CD8-positive, alpha-beta memory T cell (primary cell): Measurements from ENCODE around the gene WDR26. TPM values are rescaled to one million over a fixed set of nuclear protein-coding genes. Genes with fewer than 3 reads are reported as not detected.

Experiments
- CTCF ChIA-PET: fragments of 350-600 bp; sonication (Branson Sonifier 250); formaldehyde crosslinking; loops from one replicate; lab custom pipeline; 2021; ENCODE audit warnings: antibody characterized with exemption; lab: Charles Lee
- POLR2A ChIA-PET: fragments of 350-600 bp; sonication (Branson Sonifier 250); formaldehyde crosslinking; loops from one replicate; lab custom pipeline; 2021; ENCODE audit warnings: antibody characterized with exemption; lab: Charles Lee
- DNase-seq, 5 donors: peaks; one replicate each; pipeline versions ENCODE4 v3.0.0 to v3.0.0-alpha.2; 2020 to 2022; ENCODE audit warnings: mixed read lengths in 1 of 5
- H3K27ac ChIP-seq: one replicate; pipeline ENCODE4 v1.7.0; 2013; ENCODE audit warnings: low read depth, mild to moderate bottlenecking, low read length, moderate library complexity
- H3K27me3 ChIP-seq: 2 replicates; pipeline ENCODE4 v1.7.0; 2013; ENCODE audit warnings: low read length, mild to moderate bottlenecking; ENCODE audit not compliant: insufficient read depth, poor library complexity, severe bottlenecking
- H3K36me3 ChIP-seq: 2 replicates; pipeline ENCODE4 v1.7.0; 2013; ENCODE audit warnings: mild to moderate bottlenecking, low read length, moderate library complexity; ENCODE audit not compliant: insufficient read depth
- H3K4me1 ChIP-seq: 2 replicates; pipeline ENCODE4 v1.7.0; 2013; ENCODE audit warnings: mild to moderate bottlenecking, low read length, moderate library complexity; ENCODE audit not compliant: insufficient read depth
- H3K4me3 ChIP-seq: 2 replicates; pipeline ENCODE4 v1.7.0; 2013; ENCODE audit warnings: mild to moderate bottlenecking, low read length
- H3K9me3 ChIP-seq: 2 replicates; pipeline ENCODE4 v1.7.0; 2013; ENCODE audit warnings: mild to moderate bottlenecking, low read length
- H3K27ac Mint-ChIP-seq, 8 donors: one replicate each; pipeline ENCODE4 v1.8.0; 2020 to 2021; ENCODE audit warnings: mixed read lengths in 8 of 8, mild to moderate bottlenecking in 6 of 8, inconsistent platforms in 3 of 8, moderate library complexity in 3 of 8
- H3K27me3 Mint-ChIP-seq, 2 donors: one replicate each; pipeline ENCODE4 v1.8.0; 2020 to 2021; ENCODE audit warnings: mixed read lengths in 2 of 2, mild to moderate bottlenecking in 1 of 2, moderate library complexity in 1 of 2
- H3K36me3 Mint-ChIP-seq, 3 donors: one replicate each; pipeline ENCODE4 v1.8.0; 2020 to 2021; ENCODE audit warnings: mixed read lengths in 3 of 3, inconsistent platforms in 1 of 3, mild to moderate bottlenecking in 1 of 3
- H3K4me1 Mint-ChIP-seq, 3 donors: one replicate each; pipeline ENCODE4 v1.8.0; 2020 to 2021; ENCODE audit warnings: mixed read lengths in 3 of 3, inconsistent platforms in 1 of 3, mild to moderate bottlenecking in 1 of 3
- H3K4me3 Mint-ChIP-seq, 7 donors: one replicate each; pipeline ENCODE4 v1.8.0; 2020 to 2021; ENCODE audit warnings: mixed read lengths in 7 of 7, mild to moderate bottlenecking in 6 of 7, moderate library complexity in 4 of 7, inconsistent platforms in 2 of 7
- H3K9me3 Mint-ChIP-seq, 5 donors: one replicate each; pipeline ENCODE4 v1.8.0; 2020 to 2022; ENCODE audit warnings: mixed read lengths in 5 of 5, mild to moderate bottlenecking in 3 of 5, moderate library complexity in 2 of 5, inconsistent platforms in 1 of 5
- polyA plus RNA-seq: library from polyadenylated mRNA; unstranded; fragments of 300-500 nt; fragmentation: Illumina TruSeq; gene quantifications from one replicate; pipeline ENCODE4 v1.2.3, GENCODE V29; 2021
- total RNA-seq, 2 experiments: library from RNA; stranded (reverse); gene quantifications; one replicate each; pipeline ENCODE4 v1.2.3, GENCODE V29; 2021

WDR26 gene
- total and polyA plus RNA-seq, 3 experiments from 2014 or later: 5.6 to 66.1 (median 65.8) TPM

GRCh38 chr1:224392411-224393249 is 42.0 kb downstream of the WDR26 start:
- Histone ChIP-seq H3K36me3 (peaks cover 6% of the 10 kb centered on the region), H3K4me3 (no peak overlapping the region), H3K9me3 (no peaks in the 10 kb centered on the region), H3K4me1 (peaks cover 7% of the 10 kb centered on the region), H3K27ac (no peak overlapping the region), H3K27me3 (no peaks in the 10 kb centered on the region)
- H3K27ac Mint-ChIP-seq: peak overlapping the region in 6 of 8 donors; percentile 7 to 82 (median 46)
- ChIA-PET CTCF (no interaction called here), POLR2A (no interaction called here)
- peaks cover 25 to 54% (median 27%) of the 10 kb centered on the region in 3 donors for H3K4me1 Mint-ChIP-seq
- H3K36me3 Mint-ChIP-seq: peaks cover 7 to 94% (median 36%) of the 10 kb centered on the region in 3 donors
- no peaks in the 10 kb centered on the region for H3K27me3 Mint-ChIP-seq
- no peaks in the 10 kb centered on the region for H3K9me3 Mint-ChIP-seq
- no peak overlapping the region for H3K4me3 Mint-ChIP-seq
- no peak for DNase-seq

- Histone ChIP-seq H3K4me3 (no peak overlapping the region), H3K9me3 (no peaks in the 10 kb centered on the region), H3K27ac (no peak overlapping the region), H3K4me1 (peaks cover 24% of the 10 kb centered on the region), H3K27me3 (no peaks in the 10 kb centered on the region), H3K36me3 (peaks cover 6% of the 10 kb centered on the region)
- no peak overlapping the region for H3K4me3 Mint-ChIP-seq
- DNase-seq: no peak
- peaks cover 28 to 54% (median 34%) of the 10 kb centered on the region in 3 donors for H3K4me1 Mint-ChIP-seq
- CTCF ChIA-PET: no interaction called here
- POLR2A ChIA-PET: interaction anchor here (0.7 kb wide), 1 partner anchor 216 kb away, joined by 6 read pairs; no protein-coding TSS in a partner anchor
- H3K27me3 Mint-ChIP-seq: no peaks in the 10 kb centered on the region
- peaks cover 7 to 89% (median 19%) of the 10 kb centered on the region in 3 donors for H3K36me3 Mint-ChIP-seq
- peak overlapping the region in 4 of 8 donors; percentile 9 to 51 (median 37) for H3K27ac Mint-ChIP-seq
- H3K9me3 Mint-ChIP-seq: no peaks in the 10 kb centered on the region
These were observed 44.1 kb downstream of the WDR26 start for GRCh38 chr1:224390517-224390916.

- Mint-ChIP-seq H3K9me3 (no peaks in the 10 kb centered on the region), H3K4me1 (peaks cover 35 to 52% (median 48%) of the 10 kb centered on the region in 3 donors), H3K4me3 (peak overlapping the region in 2 of 7 donors; percentile 43 to 63), H3K27ac (peak overlapping the region in 7 of 8 donors; percentile 6 to 93 (median 79)), H3K27me3 (no peaks in the 10 kb centered on the region), H3K36me3 (peaks cover 7 to 75% (median 18%) of the 10 kb centered on the region in 3 donors)
- no peak overlapping the region for H3K4me3 ChIP-seq
- H3K27me3 ChIP-seq: no peaks in the 10 kb centered on the region
- DNase-seq: no peak
- H3K36me3 ChIP-seq: peaks cover 6% of the 10 kb centered on the region
- H3K9me3 ChIP-seq: no peaks in the 10 kb centered on the region
- H3K4me1 ChIP-seq: peaks cover 30% of the 10 kb centered on the region
- ChIA-PET POLR2A (no interaction called here), CTCF (interaction anchor here (1.4 kb wide), 1 partner anchor 17 kb away, joined by 3 read pairs; no protein-coding TSS in a partner anchor)
- peak overlapping the region; percentile 25 for H3K27ac ChIP-seq
These were observed 46.7 kb downstream of the WDR26 start for GRCh38 chr1:224387943-224388342.

- H3K9me3 ChIP-seq: no peaks in the 10 kb centered on the region
- peak overlapping the region; percentile 25 for H3K27ac ChIP-seq
- no peaks in the 10 kb centered on the region for H3K9me3 Mint-ChIP-seq
- H3K4me1 Mint-ChIP-seq: peaks cover 37 to 53% (median 52%) of the 10 kb centered on the region in 3 donors
- CTCF ChIA-PET: interaction anchor here (0.9 to 1.4 kb wide), 2 partner anchors 15 to 17 kb away, joined by 3 read pairs; no protein-coding TSS in a partner anchor
- peaks cover 36% of the 10 kb centered on the region for H3K4me1 ChIP-seq
- H3K4me3 Mint-ChIP-seq: peak overlapping the region in 4 of 7 donors; percentile 15 to 35 (median 30)
- peaks cover 2 to 70% (median 13%) of the 10 kb centered on the region in 3 donors for H3K36me3 Mint-ChIP-seq
- H3K4me3 ChIP-seq: no peak overlapping the region
- peak overlapping the region; percentile 29 to 93 (median 74) for H3K27ac Mint-ChIP-seq
- DNase-seq: peak in 2 of 5 donors; percentile 38 to 59
- POLR2A ChIA-PET: no interaction called here
- no peaks in the 10 kb centered on the region for H3K27me3 Mint-ChIP-seq
- peaks cover 6% of the 10 kb centered on the region for H3K36me3 ChIP-seq
- H3K27me3 ChIP-seq: no peaks in the 10 kb centered on the region
These were observed 47.2 kb downstream of the WDR26 start for GRCh38 chr1:224387302-224387912.

- no peaks in the 10 kb centered on the region for H3K9me3 ChIP-seq
- Mint-ChIP-seq H3K4me1 (peaks cover 72 to 85% (median 81%) of the 10 kb centered on the region in 3 donors), H3K27me3 (no peaks in the 10 kb centered on the region), H3K36me3 (peaks cover 0 to 36% (median 6%) of the 10 kb centered on the region in 3 donors), H3K9me3 (no peaks in the 10 kb centered on the region), H3K27ac (peak overlapping the region in 2 of 8 donors; percentile 20 to 63), H3K4me3 (no peak overlapping the region)
- H3K4me3 ChIP-seq: no peak overlapping the region
- no peaks in the 10 kb centered on the region for H3K27me3 ChIP-seq
- no peak for DNase-seq
- no peak overlapping the region for H3K27ac ChIP-seq
- ChIA-PET POLR2A (interaction anchor here (1.1 kb wide), 1 partner anchor 52 kb away, joined by 4 read pairs; the partner anchor contains the start of gene WDR26), CTCF (interaction anchor here (6.3 kb wide), 1 partner anchor 75 kb away, joined by 23 read pairs; no protein-coding TSS in a partner anchor)
- peaks cover 73% of the 10 kb centered on the region for H3K4me1 ChIP-seq
- no peaks in the 10 kb centered on the region for H3K36me3 ChIP-seq
These were observed 51.4 kb downstream of the WDR26 start for GRCh38 chr1:224383218-224383617.

DNA sequence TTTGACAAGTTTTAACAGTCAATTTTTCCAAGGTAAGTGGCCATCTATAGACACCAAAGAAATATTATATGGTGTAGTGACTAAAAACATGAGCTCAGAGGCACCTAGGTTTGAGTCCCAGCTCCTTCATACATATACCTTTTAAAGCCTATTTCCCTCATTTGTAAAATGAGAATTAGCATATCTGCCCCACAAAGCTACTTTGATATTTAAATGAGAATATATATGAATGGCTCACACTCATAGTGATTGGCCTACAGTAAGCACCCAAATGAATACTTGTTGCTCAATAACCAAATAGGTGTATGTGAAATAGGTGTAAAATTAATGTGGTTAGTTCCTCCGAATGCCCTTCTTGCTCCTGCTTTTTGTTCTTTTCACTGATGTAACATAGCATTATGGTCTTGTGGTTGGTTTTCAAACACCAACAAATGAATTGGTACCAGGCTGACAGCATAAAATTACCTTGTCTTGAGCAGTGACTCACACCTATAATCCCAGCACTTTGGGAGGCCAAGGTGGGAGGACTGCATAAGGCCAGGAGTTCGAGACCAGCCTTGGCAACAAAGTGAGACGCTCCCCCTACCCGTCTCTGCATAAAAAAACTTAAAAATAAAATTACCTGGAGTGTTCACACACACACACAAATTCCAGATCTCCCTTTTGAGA is 52.6 kb downstream of the WDR26 start:
- POLR2A ChIA-PET: no interaction called here
- peaks cover 72 to 85% (median 81%) of the 10 kb centered on the region in 3 donors for H3K4me1 Mint-ChIP-seq
- H3K36me3 Mint-ChIP-seq: peaks cover 3 to 32% (median 9%) of the 10 kb centered on the region in 3 donors
- H3K4me1 ChIP-seq: peaks cover 73% of the 10 kb centered on the region
- H3K27ac Mint-ChIP-seq: peak overlapping the region; percentile 55 to 98 (median 74)
- no peak overlapping the region for H3K27ac ChIP-seq
- H3K9me3 Mint-ChIP-seq: no peaks in the 10 kb centered on the region
- H3K9me3 ChIP-seq: no peaks in the 10 kb centered on the region
- no peak overlapping the region for H3K4me3 ChIP-seq
- no peaks in the 10 kb centered on the region for H3K27me3 Mint-ChIP-seq
- H3K4me3 Mint-ChIP-seq: peak overlapping the region in 6 of 7 donors; percentile 8 to 72 (median 56)
- CTCF ChIA-PET: interaction anchor here (6.3 kb wide), 1 partner anchor 76 kb away, joined by 23 read pairs; no protein-coding TSS in a partner anchor
- no peaks in the 10 kb centered on the region for H3K27me3 ChIP-seq
- H3K36me3 ChIP-seq: no peaks in the 10 kb centered on the region
- DNase-seq: no peak

DNA sequence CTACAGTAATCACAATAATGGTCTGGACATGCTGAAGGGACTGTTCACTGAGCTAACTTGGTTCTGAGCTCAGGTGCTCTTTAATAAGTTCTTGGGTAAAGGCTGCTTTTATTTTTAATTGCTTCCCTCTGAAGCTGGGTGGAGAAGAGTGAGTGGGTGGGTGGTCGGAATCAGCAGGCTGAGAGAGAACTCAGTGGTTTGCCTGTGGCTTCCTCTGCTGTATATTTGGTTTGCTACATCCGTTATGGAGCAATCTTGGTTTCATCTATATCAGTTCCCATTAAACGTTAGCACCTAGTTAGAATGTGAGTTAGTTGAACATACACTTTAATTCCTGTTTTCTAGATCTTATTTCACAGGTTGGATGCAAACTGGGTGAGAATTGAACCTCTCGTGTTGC is 54.6 kb downstream of the WDR26 start:
- H3K27me3 Mint-ChIP-seq: no peaks in the 10 kb centered on the region
- H3K27ac Mint-ChIP-seq: peak overlapping the region; percentile 28 to 98 (median 66)
- H3K4me3 Mint-ChIP-seq: peak overlapping the region; percentile 19 to 85 (median 70)
- peaks cover 9% of the 10 kb centered on the region for H3K36me3 ChIP-seq
- H3K9me3 ChIP-seq: no peaks in the 10 kb centered on the region
- H3K36me3 Mint-ChIP-seq: peaks cover 7 to 37% (median 16%) of the 10 kb centered on the region in 3 donors
- no peaks in the 10 kb centered on the region for H3K9me3 Mint-ChIP-seq
- peak in 4 of 5 donors; percentile 25 to 66 (median 58) for DNase-seq
- ChIA-PET CTCF (interaction anchor here (1.3 to 6.3 kb wide), 2 partner anchors 78 to 82 kb away, joined by 3 to 23 read pairs; no protein-coding TSS in a partner anchor), POLR2A (interaction anchor here (0.8 kb wide), 1 partner anchor 51 kb away, joined by 3 read pairs; no protein-coding TSS in a partner anchor)
- H3K27me3 ChIP-seq: no peaks in the 10 kb centered on the region
- peaks cover 80 to 88% (median 82%) of the 10 kb centered on the region in 3 donors for H3K4me1 Mint-ChIP-seq
- H3K4me1 ChIP-seq: peaks cover 82% of the 10 kb centered on the region
- H3K4me3 ChIP-seq: peak overlapping the region; percentile 26
- no peak overlapping the region for H3K27ac ChIP-seq
